Ascending aorta (tissue), 2 donors: Measurements from ENCODE around the gene ATXN7L1. TPM values are rescaled to one million over a fixed set of nuclear protein-coding genes. Genes with fewer than 3 reads are reported as not detected.

Source experiments
- DNase-seq, 2 donors: peaks; one replicate each; pipeline ENCODE4 v3.0.0-alpha.2; 2019; ENCODE audit warnings: low spot score in 2 of 2
- H3K27ac ChIP-seq, 2 donors: fragments of 200-600 bp; sonication (generic); one replicate each; pipeline ENCODE4 v1.5.1; 2016 to 2017; ENCODE audit warnings: mild to moderate bottlenecking in 1 of 2
- H3K27me3 ChIP-seq: fragments of 200-600 bp; sonication (generic); one replicate; pipeline ENCODE4 v1.5.1; 2017
- H3K36me3 ChIP-seq, 2 donors: fragments of 200-600 bp; sonication (generic); one replicate each; pipeline ENCODE4 v1.5.1; 2016
- H3K4me1 ChIP-seq, 2 donors: fragments of 200-600 bp; sonication (generic); one replicate each; pipeline ENCODE4 v1.5.1; 2016 to 2017; ENCODE audit warnings: mild to moderate bottlenecking in 1 of 2
- H3K4me3 ChIP-seq, 2 donors: fragments of 200-600 bp; sonication (generic); one replicate each; pipeline ENCODE4 v1.5.1; 2016 to 2017; ENCODE audit warnings: mild to moderate bottlenecking in 1 of 2
- H3K9me3 ChIP-seq, 2 donors: fragments of 200-600 bp; sonication (generic); one replicate each; pipeline ENCODE4 v1.5.1; 2016
- CTCF ChIP-seq, 3 experiments: fragments of 200-600 bp in 2 of 3; fragments of 450-650 bp in 1 of 3; sonication (generic) in 2 of 3; IDR thresholded peaks; one replicate each; pipeline ENCODE4 v1.5.1; 2016 to 2019; ENCODE audit warnings: antibody characterized with exemption in 3 of 3, mild to moderate bottlenecking in 1 of 3, moderate library complexity in 1 of 3
- intact Hi-C: fragments of 100-400 bp; cut with DNase I; formaldehyde crosslinking; loops from one replicate; pipeline ENCODE4 v1.15.1; 2023
- total RNA-seq: library from RNA; depleted of rRNA; stranded (reverse); fragments of >200 nt; gene quantifications from one replicate; pipeline ENCODE4 v1.1.0, GENCODE V29; 2016

The ATXN7L1 gene
- total RNA-seq, 1 donor from 2014 or later = 7.5 TPM

- TF ChIP-seq CTCF (IDR thresholded peaks at IDR 0.05) = no peak
- DNase-seq = no peak
- H3K9me3 ChIP-seq = no peaks in the 10 kb centered on the region
- no peaks in the 10 kb centered on the region for H3K36me3 ChIP-seq
- H3K4me1 ChIP-seq = no peaks in the 10 kb centered on the region
- peak overlapping the region in 1 of 2 donors; percentile 15 for H3K27ac ChIP-seq
- H3K4me3 ChIP-seq = peak overlapping the region; percentile 56 to 60
- no peaks in the 10 kb centered on the region for H3K27me3 ChIP-seq
- intact Hi-C loops = no loop called here
Measured at GRCh38 chr7:105690325-105690945, 186.0 kb downstream of the ATXN7L1 start.

GRCh38 chr7:105689067-105689819 lies 187.2 kb downstream of the ATXN7L1 start:
- intact Hi-C loops = no loop called here
- H3K27me3 ChIP-seq = no peaks in the 10 kb centered on the region
- DNase-seq = no peak
- no peak for TF ChIP-seq CTCF (IDR thresholded peaks at IDR 0.05)
- no peaks in the 10 kb centered on the region for H3K9me3 ChIP-seq
- H3K27ac ChIP-seq = no peak overlapping the region
- H3K36me3 ChIP-seq = no peaks in the 10 kb centered on the region
- H3K4me3 ChIP-seq = no peak overlapping the region
- H3K4me1 ChIP-seq = no peaks in the 10 kb centered on the region

- Histone ChIP-seq H3K36me3 (no peaks in the 10 kb centered on the region), H3K9me3 (no peaks in the 10 kb centered on the region), H3K4me3 (no peak overlapping the region), H3K27me3 (no peaks in the 10 kb centered on the region), H3K27ac (no peak overlapping the region), H3K4me1 (no peaks in the 10 kb centered on the region)
- intact Hi-C loops = no loop called here
- no peak for DNase-seq
- TF ChIP-seq CTCF (IDR thresholded peaks at IDR 0.05) = no peak
Measured at GRCh38 chr7:105688617-105689016, 187.8 kb downstream of the ATXN7L1 start.

DNA sequence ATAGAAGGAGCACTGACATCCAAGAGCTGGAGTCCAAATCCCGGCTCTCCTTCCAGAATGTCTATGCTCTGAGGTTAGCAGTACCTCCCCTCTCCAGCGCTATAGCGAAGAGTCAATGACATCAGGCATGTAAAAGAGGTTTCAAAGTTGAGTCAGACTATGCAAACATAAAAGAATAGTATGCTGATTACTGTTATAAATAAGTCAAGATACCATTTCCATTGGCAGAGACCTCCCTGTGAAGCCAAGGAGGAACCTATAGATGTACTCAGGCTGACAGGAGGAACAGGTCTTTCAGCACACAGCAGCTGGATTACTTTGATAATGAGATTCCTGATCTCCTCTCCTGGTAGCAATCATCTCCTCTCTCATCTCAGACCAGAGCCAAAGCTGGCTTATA lies 191.2 kb downstream of the ATXN7L1 start:
- Histone ChIP-seq H3K27me3 (no peaks in the 10 kb centered on the region), H3K9me3 (no peaks in the 10 kb centered on the region), H3K4me1 (no peaks in the 10 kb centered on the region), H3K27ac (no peak overlapping the region), H3K36me3 (no peaks in the 10 kb centered on the region), H3K4me3 (no peak overlapping the region)
- no peak for TF ChIP-seq CTCF (IDR thresholded peaks at IDR 0.05)
- intact Hi-C loops = no loop called here
- no peak for DNase-seq

GRCh38 chr7:105682341-105683060 lies 193.9 kb downstream of the ATXN7L1 start:
- no peak overlapping the region for H3K27ac ChIP-seq
- DNase-seq = no peak

More at GRCh38 chr7:105682341-105683060, 193.9 kb downstream of the ATXN7L1 start:
- intact Hi-C loops = no loop called here
- no peak for TF ChIP-seq CTCF (IDR thresholded peaks at IDR 0.05)
- Histone ChIP-seq H3K4me1 (peaks cover 0 to 8% of the 10 kb centered on the region in 2 donors), H3K36me3 (no peaks in the 10 kb centered on the region), H3K4me3 (no peak overlapping the region), H3K9me3 (no peaks in the 10 kb centered on the region), H3K27me3 (no peaks in the 10 kb centered on the region)
